NB4 (cell line): Measurements from ENCODE around the gene TMEM252.

Experiments used
- MYC ChIP-seq: IDR thresholded peaks from 2 replicates; pipeline ENCODE4 v1.6.1; 2011; ENCODE audit warnings: low read depth, low read length
- POLR2A ChIP-seq: IDR thresholded peaks from 2 replicates; pipeline ENCODE4 v1.6.1; 2011; ENCODE audit warnings: mild to moderate bottlenecking; ENCODE audit not compliant: insufficient read length; ENCODE audit errors: extremely low read depth
- TF ChIP-seq, protein P1 (sequence below): IDR thresholded peaks from one replicate; pipeline ENCODE4 v1.5.1; 2012; ENCODE audit warnings: low read depth, low read length
- TF ChIP-seq, protein P2 (sequence below): IDR thresholded peaks from 2 replicates; pipeline ENCODE4 v1.6.1; 2011; ENCODE audit warnings: low read depth, low read length

DNA sequence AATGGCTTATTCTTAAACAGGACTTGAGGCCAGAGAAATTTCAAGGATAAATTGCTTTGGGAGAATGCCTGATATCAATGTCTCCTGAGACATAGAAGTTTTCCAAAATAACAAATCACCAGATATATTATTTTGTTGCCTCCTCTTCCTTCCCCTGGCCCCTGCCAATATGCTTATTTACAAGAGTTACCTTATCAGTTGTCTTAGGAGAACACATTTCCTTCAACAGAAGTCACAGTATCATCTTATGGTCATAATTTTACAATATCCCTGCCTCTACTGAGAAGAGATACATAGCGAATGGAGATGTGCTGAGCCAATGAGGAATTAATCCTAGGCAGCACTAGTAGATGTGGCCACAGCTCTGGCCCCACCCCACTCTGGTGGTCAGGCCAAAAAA is 43.1 kb downstream of the TMEM252 start:
- TF ChIP-seq, protein P1, sequence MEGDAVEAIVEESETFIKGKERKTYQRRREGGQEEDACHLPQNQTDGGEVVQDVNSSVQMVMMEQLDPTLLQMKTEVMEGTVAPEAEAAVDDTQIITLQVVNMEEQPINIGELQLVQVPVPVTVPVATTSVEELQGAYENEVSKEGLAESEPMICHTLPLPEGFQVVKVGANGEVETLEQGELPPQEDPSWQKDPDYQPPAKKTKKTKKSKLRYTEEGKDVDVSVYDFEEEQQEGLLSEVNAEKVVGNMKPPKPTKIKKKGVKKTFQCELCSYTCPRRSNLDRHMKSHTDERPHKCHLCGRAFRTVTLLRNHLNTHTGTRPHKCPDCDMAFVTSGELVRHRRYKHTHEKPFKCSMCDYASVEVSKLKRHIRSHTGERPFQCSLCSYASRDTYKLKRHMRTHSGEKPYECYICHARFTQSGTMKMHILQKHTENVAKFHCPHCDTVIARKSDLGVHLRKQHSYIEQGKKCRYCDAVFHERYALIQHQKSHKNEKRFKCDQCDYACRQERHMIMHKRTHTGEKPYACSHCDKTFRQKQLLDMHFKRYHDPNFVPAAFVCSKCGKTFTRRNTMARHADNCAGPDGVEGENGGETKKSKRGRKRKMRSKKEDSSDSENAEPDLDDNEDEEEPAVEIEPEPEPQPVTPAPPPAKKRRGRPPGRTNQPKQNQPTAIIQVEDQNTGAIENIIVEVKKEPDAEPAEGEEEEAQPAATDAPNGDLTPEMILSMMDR = no peak
- TF ChIP-seq MYC (no peak), POLR2A (no peak)
- TF ChIP-seq, protein P2, sequence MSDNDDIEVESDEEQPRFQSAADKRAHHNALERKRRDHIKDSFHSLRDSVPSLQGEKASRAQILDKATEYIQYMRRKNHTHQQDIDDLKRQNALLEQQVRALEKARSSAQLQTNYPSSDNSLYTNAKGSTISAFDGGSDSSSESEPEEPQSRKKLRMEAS = no peak
